ENCODE results near the gene RPA1. TPM values are rescaled to one million over a fixed set of nuclear protein-coding genes. Genes with fewer than 3 reads are reported as not detected.

RPA1 gene
- total RNA-seq, 3 donors from 2014 or later (not counting 1 experiment from before 2014, with no cell fraction given), result 70.9 to 101 (median 98.9) TPM

- no peak overlapping the region for H3K4me3 ChIP-seq (ENCODE audit: low read length)
- no peak for ATAC-seq
- Mint-ChIP-seq H3K27ac (no peak overlapping the region), H3K27me3 (ENCODE audit: low read depth in 2 of 2) (no peaks in the 10 kb centered on the region), H3K36me3 (no peaks in the 10 kb centered on the region), H3K9me3 (no peaks in the 10 kb centered on the region), H3K4me3 (no peak overlapping the region), H3K4me1 (no peaks in the 10 kb centered on the region)
- 96% methylated on average over 5 of the region's 5 CpGs for WGBS (ENCODE audit: insufficient coverage)
- peaks cover 10% of the 10 kb centered on the region for H3K36me3 ChIP-seq (ENCODE audit: control insufficient read depth, insufficient read depth, low read length)
- TF ChIP-seq CTCF (IDR thresholded peaks at IDR 0.05), result no peak
- H3K4me1 ChIP-seq (ENCODE audit: control insufficient read depth, insufficient read depth, low read length), result no peaks in the 10 kb centered on the region
- H3K27me3 ChIP-seq (ENCODE audit: control insufficient read depth, insufficient read depth, low read length), result no peaks in the 10 kb centered on the region
- H3K27ac ChIP-seq (ENCODE audit: low read length), result no peak overlapping the region
- intact Hi-C loops (cut with micrococcal nuclease), result no loop called here
- H3K9me3 ChIP-seq (ENCODE audit: control insufficient read depth, insufficient read depth, low read length), result no peaks in the 10 kb centered on the region
- DNase-seq, result no peak
Observed at GRCh38 chr17:1813088-1813487, 16.7 kb upstream of the RPA1 start.

DNA sequence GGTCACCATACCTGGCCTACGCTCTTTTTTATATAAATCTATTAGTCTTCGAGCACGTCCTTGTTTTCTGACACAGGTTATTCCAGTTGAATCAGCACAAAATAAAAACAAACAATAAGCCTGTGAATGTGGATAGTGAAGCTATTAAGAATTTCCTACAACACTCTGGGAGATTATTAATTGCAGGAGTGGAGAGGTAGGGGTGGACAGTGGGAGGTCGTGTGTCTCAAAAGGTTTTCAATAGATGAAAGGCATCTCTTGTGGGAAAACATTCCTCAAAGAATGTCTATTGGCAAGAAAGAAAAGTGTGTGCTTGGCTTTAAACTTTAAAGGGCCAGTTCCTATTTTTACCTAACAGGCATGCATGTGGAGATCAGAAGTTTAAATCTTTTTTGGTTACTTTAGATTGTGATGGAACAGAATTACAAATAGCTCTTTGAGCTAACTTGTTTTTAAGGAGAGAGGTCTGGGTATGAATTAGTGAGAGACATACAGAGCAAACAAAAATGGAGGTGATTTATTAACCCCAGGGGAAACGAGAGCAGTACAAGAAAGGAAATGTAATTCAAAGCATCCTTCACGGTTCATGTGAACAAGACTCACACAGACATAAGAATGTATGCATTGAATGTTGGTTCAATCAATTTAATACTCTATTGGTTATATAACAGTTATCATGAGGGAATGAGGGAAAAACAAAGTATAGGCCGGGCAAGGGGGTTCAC, 9.1 kb upstream of the RPA1 start:
- Histone ChIP-seq H3K36me3 (ENCODE audit: control insufficient read depth, insufficient read depth, low read length) (peaks cover 16% of the 10 kb centered on the region), H3K27ac (ENCODE audit: low read length) (no peak overlapping the region), H3K4me1 (ENCODE audit: control insufficient read depth, insufficient read depth, low read length) (peaks cover 18% of the 10 kb centered on the region), H3K27me3 (ENCODE audit: control insufficient read depth, insufficient read depth, low read length) (no peaks in the 10 kb centered on the region), H3K9me3 (ENCODE audit: control insufficient read depth, insufficient read depth, low read length) (no peaks in the 10 kb centered on the region), H3K4me3 (ENCODE audit: low read length) (no peak overlapping the region)
- TF ChIP-seq CTCF (IDR thresholded peaks at IDR 0.05), result no peak
- intact Hi-C loops (cut with micrococcal nuclease), result no loop called here
- DNase-seq (no peak), ATAC-seq (no peak)
- no peaks in the 10 kb centered on the region for H3K9me3 Mint-ChIP-seq
- H3K27me3 Mint-ChIP-seq (ENCODE audit: low read depth in 2 of 2), result no peaks in the 10 kb centered on the region
- no peak overlapping the region for H3K4me3 Mint-ChIP-seq
- no peaks in the 10 kb centered on the region for H3K36me3 Mint-ChIP-seq
- peaks cover 13 to 16% of the 10 kb centered on the region in 2 donors for H3K4me1 Mint-ChIP-seq
- WGBS (ENCODE audit: insufficient coverage), result 75% methylated on average over 5 of the region's 7 CpGs
- peak overlapping the region; percentile 5 to 24 for H3K27ac Mint-ChIP-seq

DNA sequence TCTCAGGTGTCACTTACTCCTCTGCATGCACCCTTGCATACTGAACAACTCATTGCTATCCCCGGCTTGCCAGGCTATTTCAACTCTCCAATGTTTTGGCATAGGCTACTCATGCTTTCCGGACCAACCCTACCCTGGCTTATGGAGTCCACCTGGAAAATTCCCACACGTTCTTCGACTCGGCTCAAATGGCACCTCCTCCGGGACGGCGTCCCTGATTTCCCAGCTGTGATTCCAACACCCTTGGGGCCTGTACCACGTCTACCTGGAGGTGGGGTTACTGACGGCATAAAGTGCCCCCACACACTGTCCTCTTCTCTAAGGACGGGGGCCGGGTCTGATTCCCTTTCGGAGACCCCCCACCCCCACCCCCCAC, 601 bp upstream of the RPA1 start:
- intact Hi-C loops (cut with micrococcal nuclease), result loop anchor here (1.0 kb wide), 1 partner anchor 113 kb away; no protein-coding TSS in a partner anchor
- H3K36me3 ChIP-seq (ENCODE audit: control insufficient read depth, insufficient read depth, low read length), result peaks cover 13% of the 10 kb centered on the region
- H3K27me3 ChIP-seq (ENCODE audit: control insufficient read depth, insufficient read depth, low read length), result no peaks in the 10 kb centered on the region
- H3K4me1 ChIP-seq (ENCODE audit: control insufficient read depth, insufficient read depth, low read length), result peaks cover 29% of the 10 kb centered on the region
- H3K4me3 Mint-ChIP-seq, result peak overlapping the region; percentile 96
- no peak for TF ChIP-seq CTCF (IDR thresholded peaks at IDR 0.05)
- H3K4me1 Mint-ChIP-seq, result peaks cover 39 to 41% of the 10 kb centered on the region in 2 donors
- H3K9me3 Mint-ChIP-seq, result no peaks in the 10 kb centered on the region
- H3K27ac ChIP-seq (ENCODE audit: low read length), result peak overlapping the region; percentile 75
- H3K4me3 ChIP-seq (ENCODE audit: low read length), result peak overlapping the region; percentile 75
- WGBS (ENCODE audit: insufficient coverage), result 2% methylated on average over 13 of the region's 13 CpGs
- DNase-seq (no peak), ATAC-seq (peak; percentile 1 to 2 (median 2))
- H3K36me3 Mint-ChIP-seq, result no peaks in the 10 kb centered on the region
- no peaks in the 10 kb centered on the region for H3K9me3 ChIP-seq (ENCODE audit: control insufficient read depth, insufficient read depth, low read length)
- peak overlapping the region; percentile 91 for H3K27ac Mint-ChIP-seq
- H3K27me3 Mint-ChIP-seq (ENCODE audit: low read depth in 2 of 2), result no peaks in the 10 kb centered on the region

Data from natural killer cell (primary cell).